ENCODE data around the gene MPND.

The MPND gene

GRCh38 chr19:4305659-4306058 is 37.7 kb upstream of the MPND start:
- Histone ChIP-seq H3K4me3 (ENCODE audit: low read depth, low read length) (no peak overlapping the region), H3K9me3 (ENCODE audit: control insufficient read depth, insufficient read depth, low read depth, low read length) (no peaks in the 10 kb centered on the region), H3K27ac (ENCODE audit: extremely low read depth, low read depth, low read length) (no peak overlapping the region), H3K36me3 (ENCODE audit: control insufficient read depth in 2 of 2, insufficient read depth in 1 of 2, low read length in 2 of 2) (peaks cover 0 to 28% of the 10 kb centered on the region in 2 experiments; a peak in 2 of 3 replicates), H3K4me1 (ENCODE audit: control insufficient read depth, insufficient read depth, low read length) (no peaks in the 10 kb centered on the region)
- POLR2A ChIA-PET = interaction anchor here (1.0 kb wide), 1 partner anchor 37 kb away, joined by 3 read pairs; the partner anchor contains the start of gene MPND
- TF ChIP-seq ZNF10 (tag by site-specific recombination; IDR thresholded peaks at IDR 0.05) = 0 out of 2 replicates have a peak, but pooled peaks have one; percentile 35
- peak; percentile 83 for TF ChIP-seq ZSCAN4 (tag by site-specific recombination; IDR thresholded peaks at IDR 0.05)
- TF ChIP-seq IKZF3 (tag by site-specific recombination; IDR thresholded peaks at IDR 0.05) = no peak
- CTCF ChIA-PET = interaction anchor here (0.5 kb wide), 1 partner anchor 271 kb away, joined by 6 read pairs; no protein-coding TSS in a partner anchor

- Histone ChIP-seq H3K4me1 (ENCODE audit: control insufficient read depth, insufficient read depth, low read length) (no peaks in the 10 kb centered on the region), H3K36me3 (ENCODE audit: control insufficient read depth in 2 of 2, insufficient read depth in 1 of 2, low read length in 2 of 2) (peaks cover 0 to 46% of the 10 kb centered on the region in 2 experiments; a peak in 2 of 3 replicates), H3K9me3 (ENCODE audit: control insufficient read depth, insufficient read depth, low read depth, low read length) (no peaks in the 10 kb centered on the region), H3K4me3 (ENCODE audit: low read depth, low read length) (no peak overlapping the region), H3K27ac (ENCODE audit: extremely low read depth, low read depth, low read length) (no peak overlapping the region)
- no peak for TF ChIP-seq PATZ1 (tag by site-specific recombination; IDR thresholded peaks at IDR 0.05)
- no peak for TF ChIP-seq ZSCAN4 (tag by site-specific recombination; IDR thresholded peaks at IDR 0.05)
- TF ChIP-seq TSHZ1 (tag by site-specific recombination; IDR thresholded peaks at IDR 0.05; ENCODE audit: borderline replicate concordance) = no peak
- TF ChIP-seq ZNF510 (tag by site-specific recombination; IDR thresholded peaks at IDR 0.05; ENCODE audit: insufficient replicate concordance) = no peak
- TF ChIP-seq OSR2 (tag by site-specific recombination; IDR thresholded peaks at IDR 0.05) = no peak
- peak; percentile 49; the same call in 1 of the 2 replicates for TF ChIP-seq PRDM10 (tag by site-specific recombination; IDR thresholded peaks at IDR 0.05)
- no peak for TF ChIP-seq ZNF701 (tag by site-specific recombination; IDR thresholded peaks at IDR 0.05)
- peak; percentile 61 for TF ChIP-seq SP2 (tag by site-specific recombination; IDR thresholded peaks at IDR 0.05)
- TF ChIP-seq SP3 (tag by site-specific recombination; IDR thresholded peaks at IDR 0.05) = peak; percentile 82
- TF ChIP-seq ZNF677 (tag by site-specific recombination; IDR thresholded peaks at IDR 0.05) = no peak
- TF ChIP-seq KLF8 (tag by site-specific recombination; IDR thresholded peaks at IDR 0.05) = peak; percentile 99
- no peak for TF ChIP-seq TRIM28 (IDR thresholded peaks at IDR 0.05; ENCODE audit: borderline replicate concordance, low read length)
- TF ChIP-seq ZNF112 (tag by site-specific recombination; IDR thresholded peaks at IDR 0.05) = no peak
- TF ChIP-seq KLF16 (tag by site-specific recombination; IDR thresholded peaks at IDR 0.05) = no peak
- peak; percentile 88 for TF ChIP-seq KLF1 (tag by site-specific recombination; IDR thresholded peaks at IDR 0.05)
- CTCF ChIA-PET = interaction anchor here (0.6 kb wide), 2 partner anchors 44 to 48 kb away, joined by 4 read pairs; no protein-coding TSS in a partner anchor
- POLR2A ChIA-PET = no interaction called here
Observed at GRCh38 chr19:4310247-4311121, 32.9 kb upstream of the MPND start.

Measured in HEK293 (cell line).